GM23338 (cell line): ENCODE measurements around the gene GRID1. TPM values are rescaled to one million over a fixed set of nuclear protein-coding genes. Genes with fewer than 3 reads are reported as not detected.

Source experiments
- ATAC-seq: fragments of 200-7000 bp; cut with Tn5 transposase; 3 replicates; pipeline ENCODE4 v1.9.1; 2020
- DNase-seq: peaks from one replicate; pipeline ENCODE4 v3.0.0-alpha.2; 2015; ENCODE audit warnings: low spot score
- H2AFZ ChIP-seq: fragments of 200-600 bp; sonication (generic); 2 replicates; pipeline ENCODE4 v1.8.0; 2016; ENCODE audit warnings: antibody characterized with exemption, mild to moderate bottlenecking, moderate library complexity
- H3F3A ChIP-seq: fragments of 200-600 bp; sonication (generic); replicated peaks from 2 replicates; pipeline ENCODE4 v1.8.0; 2017; ENCODE audit warnings: antibody characterized with exemption, mixed run types, low read depth
- H3K27ac ChIP-seq: fragments of 200-600 bp; sonication (generic); 2 replicates; pipeline ENCODE4 v1.6.1; 2016; ENCODE audit warnings: low read depth
- H3K27me3 ChIP-seq: fragments of 200-600 bp; sonication (generic); 2 replicates; pipeline ENCODE4 v1.8.0; 2016; ENCODE audit warnings: mild to moderate bottlenecking, mixed run types, moderate library complexity; ENCODE audit not compliant: insufficient read depth
- H3K36me3 ChIP-seq: fragments of 200-600 bp; sonication (generic); 2 replicates; pipeline ENCODE4 v1.8.0; 2016; ENCODE audit warnings: mild to moderate bottlenecking; ENCODE audit not compliant: insufficient read depth
- H3K4me1 ChIP-seq: fragments of 200-600 bp; sonication (generic); 2 replicates; pipeline ENCODE4 v1.8.0; 2016; ENCODE audit warnings: mild to moderate bottlenecking, moderate library complexity; ENCODE audit not compliant: insufficient read depth
- H3K4me2 ChIP-seq: fragments of 200-600 bp; sonication (generic); 2 replicates; pipeline ENCODE4 v1.7.1; 2017; ENCODE audit warnings: mixed run types
- H3K4me3 ChIP-seq: fragments of 200-600 bp; sonication (generic); 2 replicates; pipeline ENCODE4 v1.6.1; 2016; ENCODE audit warnings: mixed run types
- H3K79me2 ChIP-seq: fragments of 200-600 bp; sonication (generic); replicated peaks from 2 replicates; pipeline ENCODE4 v1.8.0; 2017; ENCODE audit warnings: mild to moderate bottlenecking; ENCODE audit not compliant: insufficient read depth
- H3K9me2 ChIP-seq: fragments of 200-600 bp; sonication (generic); 2 replicates; pipeline ENCODE4 v1.8.0; 2017; ENCODE audit not compliant: insufficient read depth
- H4K20me1 ChIP-seq: fragments of 200-600 bp; sonication (generic); replicated peaks from 2 replicates; pipeline ENCODE4 v1.8.0; 2017; ENCODE audit warnings: mild to moderate bottlenecking; ENCODE audit not compliant: insufficient read depth
- H3K27ac Mint-ChIP-seq: 2 replicates; pipeline ENCODE4 v1.8.0; 2020; ENCODE audit warnings: inconsistent platforms, mild to moderate bottlenecking, moderate library complexity, mixed read lengths
- H3K27me3 Mint-ChIP-seq: 3 replicates; pipeline ENCODE4 v1.8.0; 2022; ENCODE audit warnings: low read depth, mild to moderate bottlenecking, moderate library complexity, mixed read lengths, inconsistent platforms; ENCODE audit not compliant: insufficient read depth, poor library complexity
- H3K36me3 Mint-ChIP-seq: 3 replicates; pipeline ENCODE4 v1.8.0; 2021; ENCODE audit warnings: low read depth, mild to moderate bottlenecking, inconsistent platforms, moderate library complexity, mixed read lengths
- H3K4me1 Mint-ChIP-seq: 3 replicates; pipeline ENCODE4 v1.8.0; 2020; ENCODE audit warnings: mild to moderate bottlenecking, inconsistent platforms, mixed read lengths
- H3K4me3 Mint-ChIP-seq: 3 replicates; pipeline ENCODE4 v1.8.0; 2021; ENCODE audit warnings: moderate library complexity, mild to moderate bottlenecking, inconsistent platforms, mixed read lengths
- H3K9me3 Mint-ChIP-seq: 3 replicates; pipeline ENCODE4 v1.8.0; 2020; ENCODE audit warnings: moderate library complexity, mild to moderate bottlenecking, inconsistent platforms, mixed read lengths
- CTCF ChIP-seq, 2 experiments: fragments of 200-600 bp in 1 of 2; sonication (generic) in 1 of 2; conservative IDR thresholded peaks; 2 replicates each; pipeline versions ENCODE4 v1.5.1 to v1.6.1; 2016 to 2017; ENCODE audit warnings: antibody characterized with exemption in 2 of 2, low read depth in 2 of 2, mild to moderate bottlenecking in 2 of 2, moderate library complexity in 1 of 2
- EZH2phosphoT487 ChIP-seq: fragments of 200-600 bp; sonication (generic); IDR thresholded peaks from one replicate; pipeline ENCODE4 v1.8.1; 2018; ENCODE audit warnings: antibody characterized with exemption; ENCODE audit not compliant: unreplicated experiment
- STAT1 ChIP-seq: IDR thresholded peaks from one replicate; pipeline ENCODE4 v1.6.1; 2016; ENCODE audit warnings: antibody characterized with exemption; ENCODE audit not compliant: unreplicated experiment
- ZNF462 ChIP-seq: fragments of 250-450 bp; sonication (Bioruptor Pico); IDR thresholded peaks from 2 replicates; pipeline ENCODE4 v1.5.0; 2020; ENCODE audit warnings: mild to moderate bottlenecking, moderate library complexity
- polyA plus RNA-seq: library from polyadenylated mRNA; unstranded; fragments of >200 nt; fragmentation: Nextera tagmentation; extraction: Ambion mirVana; gene quantifications from 2 replicates; pipeline ENCODE4 v1.2.1, GENCODE V29; 2016
- total RNA-seq: library from RNA; depleted of rRNA; stranded (reverse); fragments of >200 nt; shearing (Covaris generic); gene quantifications from 2 replicates; pipeline ENCODE4 v1.2.3, GENCODE V29; 2014

Gene GRID1
- total and polyA plus RNA-seq, 2 experiments from 2014 or later = 0.14 to 0.15 TPM

- no peaks in the 10 kb centered on the region for H3K36me3 Mint-ChIP-seq
- ATAC-seq (no peak), DNase-seq (no peak)
- Histone ChIP-seq H3K9me2 (no peaks in the 10 kb centered on the region), H3K27me3 (no peaks in the 10 kb centered on the region), H3K36me3 (no peaks in the 10 kb centered on the region), H4K20me1 (no peaks in the 10 kb centered on the region), H3F3A (no peaks in the 10 kb centered on the region), H2AFZ (no peak overlapping the region), H3K79me2 (no peaks in the 10 kb centered on the region), H3K27ac (no peak overlapping the region), H3K4me3 (no peak overlapping the region), H3K4me2 (no peak overlapping the region), H3K4me1 (no peaks in the 10 kb centered on the region)
- H3K4me3 Mint-ChIP-seq = no peak overlapping the region
- H3K4me1 Mint-ChIP-seq = peaks cover 9% of the 10 kb centered on the region
- H3K27ac Mint-ChIP-seq = no peak overlapping the region
- TF ChIP-seq EZH2phosphoT487 = no peak
- TF ChIP-seq ZNF462 (CRISPR knock-in tag) = no peak
- no peak for TF ChIP-seq STAT1
- no peak for TF ChIP-seq CTCF (conservative IDR thresholded peaks at IDR 0.05; ENCODE audit: low read depth in 2 of 2)
- H3K9me3 Mint-ChIP-seq = no peaks in the 10 kb centered on the region
- peaks cover 6% of the 10 kb centered on the region for H3K27me3 Mint-ChIP-seq
These were observed 166.3 kb downstream of the GRID1 start for GRCh38 chr10:86200269-86200668.

GRCh38 chr10:86199041-86199440, 167.6 kb downstream of the GRID1 start:
- Mint-ChIP-seq H3K27ac (no peak overlapping the region), H3K27me3 (peaks cover 6% of the 10 kb centered on the region), H3K36me3 (no peaks in the 10 kb centered on the region), H3K4me1 (peaks cover 9% of the 10 kb centered on the region), H3K9me3 (no peaks in the 10 kb centered on the region), H3K4me3 (no peak overlapping the region)
- no peaks in the 10 kb centered on the region for H3K9me2 ChIP-seq
- H2AFZ ChIP-seq = no peak overlapping the region
- H3K4me3 ChIP-seq = no peak overlapping the region
- H3F3A ChIP-seq = no peaks in the 10 kb centered on the region
- no peaks in the 10 kb centered on the region for H3K79me2 ChIP-seq
- DNase-seq = no peak
- H3K27me3 ChIP-seq = no peaks in the 10 kb centered on the region
- H4K20me1 ChIP-seq = no peaks in the 10 kb centered on the region
- no peak overlapping the region for H3K4me2 ChIP-seq
- H3K36me3 ChIP-seq = no peaks in the 10 kb centered on the region
- ATAC-seq = no peak
- no peak overlapping the region for H3K27ac ChIP-seq
- H3K4me1 ChIP-seq = no peaks in the 10 kb centered on the region
- no peak for TF ChIP-seq EZH2phosphoT487
- no peak for TF ChIP-seq ZNF462 (CRISPR knock-in tag)
